Measurements from ENCODE around the gene DYNC1H1.
"Not testable (repeated sequence)": the region's sequence is repeated elsewhere in the genome, so short reads cannot be mapped to it uniquely, and the experiment has no call there.

The DYNC1H1 gene

DNA sequence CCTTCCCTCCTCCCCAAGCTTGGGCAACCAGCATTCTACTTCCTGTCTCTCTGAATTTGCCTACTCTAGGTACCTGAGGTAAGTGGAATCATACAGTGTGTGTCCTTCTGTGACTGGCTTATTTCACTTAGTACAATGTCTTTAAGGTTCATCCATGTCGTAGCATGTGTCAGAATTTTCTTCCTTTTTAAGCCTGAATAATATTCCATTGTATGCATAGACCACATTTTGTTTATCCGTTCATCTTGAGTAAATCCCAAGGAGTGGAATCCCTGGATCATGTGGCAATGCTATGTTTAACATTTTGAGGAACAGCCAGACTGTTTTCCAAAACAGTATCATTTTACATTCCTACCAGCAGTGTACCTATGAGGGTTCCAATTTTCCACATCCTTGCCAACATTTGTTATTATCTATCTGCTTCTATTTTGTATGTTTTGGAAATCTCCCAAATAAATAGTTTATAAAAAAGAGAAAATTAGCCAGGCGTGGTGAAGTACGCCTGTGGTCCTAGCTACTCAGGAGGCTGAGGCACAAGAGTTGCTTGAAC, 110.1 kb downstream of the DYNC1H1 start:
- no peak for DNase-seq

DNA sequence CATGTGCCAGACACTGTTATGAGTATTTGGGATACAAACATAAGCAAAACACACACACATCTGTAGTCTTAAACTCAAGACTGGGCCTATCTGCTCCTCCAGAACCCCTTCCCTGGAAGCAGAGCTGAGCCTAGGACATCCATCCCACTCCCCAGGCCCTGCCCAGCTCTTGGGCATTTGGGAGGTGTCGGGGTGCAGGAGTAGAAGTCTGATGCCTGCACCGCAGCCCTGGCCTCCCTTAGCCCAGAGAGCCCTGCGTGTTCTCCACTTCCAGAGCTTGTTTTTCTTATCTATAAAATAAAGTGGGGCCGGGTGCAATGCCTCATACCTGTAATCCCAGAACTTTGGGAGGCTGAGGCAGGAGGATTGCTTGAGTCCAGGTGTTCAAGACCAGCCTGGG, 110.8 kb downstream of the DYNC1H1 start:
- DNase-seq, result no peak

DNA sequence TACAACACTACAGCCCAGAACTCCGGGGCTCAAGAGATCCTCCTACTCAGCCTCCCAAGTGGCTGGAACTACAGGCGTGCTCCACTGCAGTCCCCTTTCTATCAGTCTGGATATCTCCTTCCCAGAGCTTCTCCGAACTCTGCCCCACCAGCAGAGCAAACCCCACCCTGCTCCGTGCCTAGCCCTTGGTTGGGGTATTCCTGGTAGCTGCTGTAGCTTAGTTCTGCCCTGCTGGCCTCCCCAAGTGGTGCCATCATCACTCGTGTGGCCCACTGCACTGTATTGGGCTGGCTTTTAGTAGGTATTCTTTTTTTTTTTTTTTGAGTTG, 113.0 kb downstream of the DYNC1H1 start:
- DNase-seq, result no peak

DNA sequence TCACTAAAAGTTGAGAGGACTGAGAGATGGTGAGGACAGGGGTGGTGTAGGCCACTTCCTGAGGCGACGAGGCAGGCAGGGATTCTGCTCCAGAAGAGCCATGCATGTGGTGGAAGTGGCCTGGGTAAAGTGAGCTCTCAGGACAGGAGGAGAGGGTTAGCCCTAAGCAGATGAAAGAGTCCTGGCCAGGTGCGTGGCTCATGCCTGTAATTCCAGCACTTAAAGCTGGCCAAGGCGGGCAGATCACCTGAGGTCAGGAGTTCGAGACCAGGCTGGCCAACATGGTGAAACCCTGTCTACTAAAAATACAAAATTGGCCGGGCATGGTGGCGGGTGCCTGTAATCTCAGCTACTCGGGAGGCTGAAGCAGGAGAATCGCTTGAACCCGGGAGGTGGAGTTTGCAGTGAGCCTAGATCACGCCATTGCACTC, 114.0 kb downstream of the DYNC1H1 start:
- DNase-seq, result not testable (repeated sequence)

DNA sequence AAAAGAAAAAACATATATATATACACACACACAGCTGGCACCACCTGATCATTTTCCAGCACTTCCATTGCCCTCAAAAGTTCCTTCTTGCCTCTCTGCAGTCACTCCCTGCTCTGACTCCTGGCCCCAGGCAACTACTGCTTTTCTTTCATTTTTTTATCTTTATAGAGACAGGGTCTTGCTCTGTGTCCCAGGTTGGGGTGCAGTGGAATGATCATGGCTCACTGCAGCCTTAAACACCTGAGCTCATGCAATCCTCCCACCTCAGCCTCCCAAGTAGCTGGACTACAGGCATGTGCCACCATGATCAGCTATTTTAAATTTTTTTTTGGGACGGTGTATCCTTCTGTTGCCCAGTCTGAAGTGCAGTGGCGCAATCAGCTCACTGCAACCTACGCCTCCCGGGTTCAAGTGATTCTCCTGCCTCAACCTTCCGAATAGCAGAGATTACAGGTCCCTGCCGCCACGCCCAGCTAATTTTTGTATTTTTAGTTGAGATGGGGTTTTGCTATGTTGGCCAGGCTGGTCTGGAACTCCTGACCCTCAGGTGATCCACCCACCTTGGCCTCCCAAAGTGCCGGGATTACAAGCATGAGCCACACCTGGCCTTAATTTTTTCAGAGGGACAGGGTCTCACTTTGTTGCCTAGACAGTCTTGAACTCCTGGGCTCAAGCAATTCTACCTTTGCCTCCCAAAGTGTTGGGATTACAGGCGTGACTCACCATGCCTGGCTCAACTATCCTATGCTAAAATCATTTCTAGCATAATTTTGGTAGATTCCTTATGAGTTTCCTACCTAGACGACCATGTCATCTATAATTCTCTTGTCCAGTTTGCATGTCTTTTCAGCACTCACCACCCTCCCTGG, 114.7 kb downstream of the DYNC1H1 start:
- no peak for DNase-seq

DNA sequence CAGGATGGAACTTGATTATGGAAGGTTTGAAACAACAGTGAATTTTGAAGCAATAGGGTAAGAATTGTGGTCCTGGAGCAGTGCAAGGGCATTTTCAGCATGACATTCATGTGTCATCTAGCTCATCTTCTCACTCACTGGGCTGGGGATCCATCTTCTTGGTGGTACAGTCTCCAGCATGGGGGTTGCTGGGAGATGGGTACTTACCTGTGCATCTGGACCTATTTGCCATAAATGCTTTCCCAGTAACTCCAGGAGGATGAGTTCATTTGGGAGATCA, 115.3 kb downstream of the DYNC1H1 start:
- DNase-seq, result no peak

DNA sequence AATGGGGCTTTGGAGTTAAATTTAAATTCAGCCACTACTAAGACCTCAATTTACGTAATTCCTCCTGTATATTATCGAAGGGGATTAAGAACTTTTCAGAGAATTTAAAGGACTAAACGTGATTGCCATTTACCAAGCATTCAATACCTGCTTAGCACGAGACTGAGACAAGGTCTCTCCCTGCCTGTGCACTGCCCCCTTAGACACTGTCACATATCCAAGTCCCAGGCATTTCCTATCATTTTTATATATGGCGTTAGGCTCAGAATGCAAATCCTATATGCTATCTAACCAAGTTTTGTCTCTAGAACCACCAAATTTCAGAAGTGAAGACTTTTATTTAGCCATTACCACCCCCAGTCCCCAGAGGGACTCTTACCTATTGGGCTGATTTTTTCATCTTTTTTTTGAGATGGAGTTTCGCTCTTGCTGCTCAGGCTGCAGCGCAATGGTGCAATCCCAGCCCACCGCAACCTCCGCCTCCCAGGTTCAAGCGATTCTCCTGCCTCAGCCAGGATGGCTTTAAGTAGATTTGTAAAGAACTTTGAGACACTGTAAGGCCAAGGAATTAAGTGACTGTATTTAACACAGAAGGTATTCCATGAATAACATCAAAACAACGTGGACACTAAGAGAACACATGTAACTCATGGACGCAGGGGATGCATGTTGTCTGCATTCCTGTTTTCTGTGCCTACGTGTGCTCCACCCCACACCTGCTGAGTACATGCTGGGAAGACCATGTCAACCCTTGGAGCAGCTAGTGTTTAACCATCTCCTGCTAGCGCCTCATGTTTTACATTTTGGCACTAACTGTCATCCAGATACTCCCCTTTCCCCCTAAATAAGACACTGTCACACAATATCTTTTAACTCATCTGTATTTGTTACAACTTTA, 116.1 kb downstream of the DYNC1H1 start:
- no peak for DNase-seq

DNA sequence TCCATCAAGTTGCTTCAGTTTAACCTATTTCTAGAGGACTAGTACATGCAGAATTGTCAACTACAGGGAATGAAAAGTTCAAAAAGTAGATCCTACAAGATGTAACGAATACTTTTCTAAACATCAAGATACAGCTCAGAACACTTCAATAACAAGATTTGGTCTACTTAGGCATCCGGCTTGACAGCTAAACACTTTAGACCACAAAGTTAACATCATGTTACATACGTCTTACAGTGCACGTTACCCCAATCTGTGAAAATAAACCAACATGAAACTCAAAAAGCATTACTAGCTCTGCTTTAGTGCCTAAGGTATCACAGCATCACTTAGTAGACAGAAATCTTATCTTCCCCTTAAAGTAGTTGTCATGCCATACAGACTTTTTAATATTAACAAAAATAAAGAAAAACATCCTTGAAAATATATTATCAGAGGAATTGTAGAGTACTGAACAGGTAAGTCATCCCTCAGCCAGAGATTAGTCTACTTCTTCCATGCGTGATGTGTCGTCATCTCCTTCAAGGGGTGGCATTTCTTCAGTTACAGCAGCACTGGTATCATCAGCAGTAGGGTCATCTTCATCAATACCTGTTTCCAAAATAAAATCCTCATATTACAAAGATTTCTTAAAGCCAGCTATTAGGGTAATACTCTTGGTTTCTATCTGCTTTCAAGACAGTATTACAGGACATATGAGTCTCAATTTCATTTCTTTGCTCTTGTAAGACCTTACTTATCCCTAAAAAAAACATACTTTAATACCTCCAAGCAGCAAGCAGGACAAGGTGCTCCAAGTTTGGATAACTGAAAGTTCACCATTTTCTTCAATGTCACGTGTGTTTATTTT, 117.1 kb downstream of the DYNC1H1 start:
- no peak for DNase-seq

DNA sequence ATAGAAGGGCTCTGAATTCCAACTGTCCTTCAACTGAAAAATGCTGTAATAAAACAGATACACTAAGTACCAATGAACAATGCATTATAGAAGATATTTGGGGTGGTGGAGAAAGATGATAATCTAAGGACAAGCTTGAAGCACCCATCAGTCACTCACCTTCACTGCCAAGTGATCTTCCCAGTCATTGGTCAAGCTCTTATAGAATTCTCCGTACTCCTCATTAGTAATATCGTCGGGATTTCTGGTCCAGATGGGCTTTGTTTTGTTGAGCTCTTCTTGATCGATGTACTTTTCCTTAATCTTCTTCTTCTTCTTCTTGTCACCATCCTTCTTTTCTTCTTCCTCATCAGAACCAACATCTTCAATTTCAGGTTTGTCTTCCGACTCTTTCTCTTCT, 120.1 kb downstream of the DYNC1H1 start:
- DNase-seq, result not testable (repeated sequence)

DNA sequence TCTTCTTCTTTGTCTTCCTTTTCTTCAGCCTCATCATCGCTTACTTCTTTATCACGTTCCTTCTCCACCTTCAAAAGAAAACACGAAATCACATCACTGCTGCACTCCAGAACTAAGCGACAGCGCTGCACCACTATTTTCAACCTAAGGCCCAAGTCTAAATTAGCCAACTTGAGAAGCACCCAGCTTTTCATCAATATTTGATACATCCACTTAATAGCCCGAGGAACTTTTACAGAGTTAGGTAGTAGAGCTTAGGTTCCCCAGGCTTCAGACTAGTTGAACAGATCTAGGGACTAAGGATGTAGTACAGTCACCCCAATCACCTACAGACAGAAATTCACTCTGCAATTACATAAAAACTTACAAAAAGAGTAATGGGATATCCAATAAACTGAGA, 120.6 kb downstream of the DYNC1H1 start:
- no peak for DNase-seq

DNA sequence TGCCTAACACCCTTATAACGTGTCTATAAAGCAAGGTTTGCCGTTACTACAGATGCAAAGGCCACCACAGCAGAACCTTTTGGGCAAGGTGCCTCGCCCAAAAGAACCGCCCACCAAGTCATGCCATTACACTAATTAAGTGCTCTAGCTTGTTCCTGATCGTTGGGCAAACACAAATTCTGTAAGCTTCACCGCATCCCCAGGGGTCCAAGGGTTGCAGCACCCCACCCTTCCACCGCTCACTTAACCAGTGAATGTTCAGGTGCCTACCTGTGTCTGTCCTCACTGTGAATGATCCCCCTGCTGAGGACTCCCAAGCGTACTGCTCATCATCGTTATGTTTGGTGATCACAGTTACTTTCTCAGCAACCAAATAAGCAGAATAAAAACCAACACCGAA, 121.1 kb downstream of the DYNC1H1 start:
- DNase-seq, result no peak

DNA sequence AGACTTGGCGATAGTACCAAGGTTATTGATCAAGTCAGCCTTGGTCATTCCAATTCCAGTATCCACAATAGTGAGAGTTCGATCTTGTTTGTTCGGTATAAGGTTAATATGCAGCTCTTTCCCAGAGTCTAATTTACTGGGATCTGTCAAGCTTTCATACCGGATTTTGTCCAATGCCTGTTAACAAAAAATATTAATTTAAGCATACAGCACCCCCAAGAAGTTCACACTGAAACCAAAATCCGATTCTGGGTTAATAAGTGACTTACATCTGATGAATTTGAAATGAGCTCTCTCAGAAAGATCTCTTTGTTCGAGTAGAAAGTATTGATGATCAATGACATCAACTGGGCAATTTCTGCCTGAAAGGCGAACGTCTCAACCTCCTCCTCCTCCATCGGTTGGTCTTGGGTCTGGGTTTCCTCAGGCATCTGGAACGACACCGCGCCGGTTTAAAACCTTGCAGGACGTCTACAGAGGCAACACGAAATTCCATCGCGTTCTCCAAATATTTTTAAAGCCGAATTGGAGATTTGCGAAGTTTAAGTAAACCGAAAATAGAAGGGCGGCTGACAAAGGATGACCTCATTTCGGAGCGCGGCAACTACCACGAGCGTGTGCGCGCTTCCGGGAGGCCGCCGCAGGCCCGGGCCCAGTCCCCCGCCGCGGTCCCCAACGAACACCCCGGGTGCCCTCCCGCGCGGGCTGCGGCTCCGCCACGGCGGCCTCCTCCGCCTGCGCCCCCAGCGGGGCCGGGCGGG, 121.8 kb downstream of the DYNC1H1 start:
- peak; percentile 59 to 86 (median 68) for DNase-seq

DNA sequence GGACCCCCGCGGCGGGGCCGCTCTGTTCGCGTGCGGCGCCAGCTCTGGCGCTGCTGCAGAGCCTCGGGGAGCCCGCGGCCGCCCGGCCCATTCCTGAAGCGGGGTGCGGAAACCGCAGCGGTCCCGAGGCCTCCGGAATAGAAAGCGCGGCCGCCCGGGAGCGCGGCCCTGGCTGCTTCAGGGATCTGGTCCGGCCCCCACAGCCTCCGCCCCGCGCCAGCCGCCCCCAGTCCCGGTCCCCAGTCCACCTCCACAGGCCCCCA, 122.3 kb downstream of the DYNC1H1 start:
- DNase-seq, result no peak

DNA sequence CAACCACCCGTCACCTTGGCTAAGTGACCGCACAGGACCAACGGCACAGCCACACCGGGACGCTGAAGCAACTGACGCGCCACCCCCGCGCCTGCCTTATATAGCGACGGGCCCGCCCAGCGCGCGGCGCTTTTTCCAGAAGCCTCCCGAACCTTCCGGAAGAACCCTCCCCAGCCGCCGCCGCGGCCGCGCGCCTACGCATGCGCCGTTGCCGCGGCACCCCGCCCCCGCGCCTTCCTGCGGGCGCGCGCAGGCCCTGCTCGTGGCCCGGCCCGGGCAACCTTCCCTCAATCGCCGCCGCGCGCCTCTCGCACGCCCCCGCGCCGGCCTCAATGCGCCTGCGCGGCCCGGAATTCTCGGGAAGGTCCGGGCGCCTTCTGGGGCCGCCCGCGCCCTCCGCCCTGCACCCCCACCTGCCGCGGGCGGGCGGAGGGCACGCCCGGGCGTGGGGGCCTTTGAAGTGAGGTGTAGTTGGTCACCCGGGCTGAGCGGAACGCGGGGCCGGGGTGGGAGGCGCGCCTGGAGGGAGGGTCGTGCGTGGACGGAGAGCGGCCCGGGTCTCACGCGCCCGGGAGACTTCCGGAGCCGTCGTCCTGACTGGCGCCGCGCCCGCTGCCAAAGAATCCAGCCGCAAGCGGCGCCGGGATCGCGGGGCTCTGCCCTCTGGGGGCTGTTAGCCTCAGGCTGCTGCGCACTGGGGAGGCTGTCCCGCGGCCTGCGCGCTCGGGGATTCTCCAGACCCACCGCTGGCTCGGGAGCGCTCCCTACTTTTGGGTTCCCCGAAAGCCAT, 122.8 kb downstream of the DYNC1H1 start, which contains the start of gene HSP90AA1:
Gene HSP90AA1, minus strand, starts transcription at position 73 of the 790 bp plus-strand sequence. CDS start 666 bp downstream, outside the sequence.
- peak; percentile 87 to 96 (median 94) for DNase-seq

DNA sequence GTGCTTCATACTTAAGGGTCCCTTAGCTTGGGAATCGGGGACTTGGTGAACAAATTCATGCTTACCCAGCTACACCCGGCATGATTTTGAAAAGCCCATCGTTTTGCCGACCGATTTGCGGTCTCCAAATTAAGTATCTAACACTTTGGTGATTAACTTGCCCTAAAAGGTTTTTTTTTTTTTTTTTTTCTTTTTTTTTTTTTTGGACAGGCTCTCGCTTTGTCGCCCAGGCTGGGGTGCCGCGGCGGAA, 123.3 kb downstream of the DYNC1H1 start:
- peak in 1 of 6 experiments; percentile 40 for DNase-seq

DNA sequence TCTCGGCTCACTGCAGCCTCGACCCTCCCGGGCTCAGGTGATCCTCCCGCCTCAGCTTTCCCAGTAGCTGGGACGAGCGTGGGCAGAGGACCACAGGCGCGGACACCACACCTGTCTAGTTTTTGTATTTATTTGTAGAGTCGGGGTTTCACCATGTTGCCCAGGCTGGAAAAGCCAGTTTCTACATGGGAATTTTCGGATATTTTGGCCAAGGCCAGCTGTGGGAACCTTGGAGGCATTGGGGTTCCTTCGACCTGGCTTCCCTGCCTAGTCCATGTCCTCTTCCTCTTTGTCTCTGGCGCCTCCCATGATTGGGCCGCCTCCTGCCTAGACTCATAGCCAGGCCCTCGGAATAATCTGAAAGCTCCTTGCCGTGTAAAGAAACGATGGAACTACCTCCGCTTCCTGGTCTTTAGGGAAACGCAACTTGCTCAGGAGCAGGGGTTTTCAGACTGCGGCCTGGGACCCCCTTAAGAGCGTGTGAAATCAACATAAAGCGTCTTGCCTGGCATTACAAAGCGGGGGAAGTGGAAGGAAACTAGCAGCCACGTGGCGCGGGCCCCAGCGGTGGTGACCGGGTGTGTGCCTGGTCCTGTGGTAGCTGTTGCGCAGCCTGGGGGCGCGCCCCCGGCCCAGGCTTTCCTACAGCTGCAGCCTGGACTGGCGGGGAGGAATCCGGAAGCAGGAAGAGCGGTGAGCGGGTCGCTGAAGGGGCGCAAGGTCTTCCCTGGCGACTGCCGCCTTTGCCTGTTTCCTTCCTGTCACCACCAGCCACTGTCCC, 123.8 kb downstream of the DYNC1H1 start:
- peak; percentile 11 to 46 (median 30) for DNase-seq

DNA sequence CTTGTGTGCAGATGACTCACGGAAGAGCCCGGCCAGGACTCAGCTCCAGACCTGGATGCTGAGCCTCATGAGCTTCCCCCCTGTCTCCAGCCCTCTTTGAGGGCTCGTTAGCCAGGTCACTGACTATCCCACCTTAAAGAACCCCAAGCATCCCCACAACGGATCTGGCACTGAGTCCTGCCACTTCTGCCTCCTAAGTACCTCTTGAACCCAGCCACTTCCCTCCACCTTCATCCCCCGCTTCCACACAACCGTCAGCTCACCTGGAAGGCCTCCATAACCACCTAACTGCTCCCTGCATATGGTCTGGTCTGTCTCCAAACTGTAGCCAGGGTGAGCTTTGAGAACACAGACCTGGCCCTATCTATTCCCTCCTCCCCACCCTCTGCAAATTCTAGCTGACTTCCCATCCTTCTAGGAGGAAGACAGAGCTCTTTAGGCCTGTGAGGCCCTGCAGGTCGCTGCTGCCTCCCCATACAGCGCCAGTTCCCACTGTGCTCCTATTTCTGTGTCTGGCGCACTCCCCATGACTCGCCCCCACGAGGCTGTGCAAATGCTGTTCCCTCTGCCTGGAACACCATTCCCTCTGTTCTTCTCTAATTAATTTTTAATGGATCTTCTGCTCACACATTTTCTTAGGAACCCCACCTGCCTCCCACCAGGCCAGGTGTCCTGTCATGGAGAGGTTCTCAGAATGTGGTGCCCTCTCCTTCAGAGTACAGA, 125.4 kb downstream of the DYNC1H1 start:
- no peak for DNase-seq

DNA sequence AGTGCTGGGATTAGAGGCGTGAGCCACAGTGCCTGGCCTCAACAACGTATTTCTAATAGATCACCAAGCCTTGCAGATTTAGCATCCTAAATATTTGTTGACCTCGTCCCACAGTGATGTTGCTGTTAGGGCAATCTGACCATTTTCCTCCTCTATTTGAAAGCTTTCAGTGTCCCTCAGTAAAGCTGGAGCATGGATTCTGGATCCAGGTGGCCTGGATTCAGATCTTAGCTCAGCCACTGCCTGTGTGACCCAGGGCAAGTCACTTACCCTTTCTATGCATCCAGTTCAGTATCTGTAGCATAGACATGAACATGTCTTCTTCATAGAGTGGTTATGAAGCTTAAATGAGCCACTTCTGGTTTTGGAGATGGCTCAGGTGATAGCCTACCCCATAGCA, 126.3 kb downstream of the DYNC1H1 start:
- DNase-seq, result no peak

DNA sequence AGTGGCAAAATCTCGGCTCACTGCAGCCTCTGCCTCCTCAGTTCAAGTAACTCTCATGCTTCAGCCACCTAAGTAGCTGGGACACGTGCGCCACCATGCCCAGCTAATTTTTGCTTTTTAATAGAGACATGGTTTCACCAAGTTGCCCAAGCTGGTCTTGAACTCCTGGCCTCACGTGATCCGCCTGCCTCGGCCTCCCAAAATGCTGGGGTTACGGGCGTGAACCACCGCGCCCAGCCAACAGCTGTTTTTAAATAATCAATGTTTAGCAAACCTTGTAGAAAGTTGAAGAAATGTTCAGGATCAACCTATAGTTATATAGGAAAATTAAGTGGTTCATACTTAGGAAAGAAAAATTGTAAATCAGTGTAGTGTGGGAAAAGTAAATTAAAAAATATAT, 128.4 kb downstream of the DYNC1H1 start:
- DNase-seq, result no peak

DNA sequence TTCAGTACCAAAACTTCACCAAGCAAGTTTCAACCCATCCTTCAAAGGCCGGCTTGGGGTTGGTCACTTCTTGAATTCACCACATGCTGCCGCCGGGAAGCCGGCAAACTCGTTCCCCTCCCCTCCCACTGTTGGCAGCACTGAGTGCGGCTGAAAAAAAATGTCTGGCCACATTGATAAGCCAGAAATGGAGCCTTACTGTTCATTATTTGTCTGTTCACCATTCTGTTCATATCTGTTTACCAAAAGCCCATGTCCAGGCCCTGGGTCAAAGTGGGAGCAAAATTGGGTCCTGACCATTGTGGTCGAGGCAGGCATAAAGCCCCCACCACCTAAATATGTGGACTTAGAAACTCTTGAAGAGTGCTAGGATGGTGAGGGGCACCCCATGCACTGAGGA, 129.7 kb downstream of the DYNC1H1 start:
- no peak for DNase-seq
